HUDEP-2 (cell line): ENCODE data around the gene KCNMB3.
A peak's percentile ranks its signal among the peaks of the same experiment; 100 is the strongest.
"Not testable (repeated sequence)": the region's sequence is repeated elsewhere in the genome, so short reads cannot be mapped to it uniquely, and the experiment has no call there.

Experiments
- DNase-seq, 76 experiments: peaks; one replicate each; lab custom pipeline; 2025; ENCODE audit not compliant: unreplicated experiment in 76 of 76; lab: John Stamatoyannopoulos, UW

Gene KCNMB3

DNA sequence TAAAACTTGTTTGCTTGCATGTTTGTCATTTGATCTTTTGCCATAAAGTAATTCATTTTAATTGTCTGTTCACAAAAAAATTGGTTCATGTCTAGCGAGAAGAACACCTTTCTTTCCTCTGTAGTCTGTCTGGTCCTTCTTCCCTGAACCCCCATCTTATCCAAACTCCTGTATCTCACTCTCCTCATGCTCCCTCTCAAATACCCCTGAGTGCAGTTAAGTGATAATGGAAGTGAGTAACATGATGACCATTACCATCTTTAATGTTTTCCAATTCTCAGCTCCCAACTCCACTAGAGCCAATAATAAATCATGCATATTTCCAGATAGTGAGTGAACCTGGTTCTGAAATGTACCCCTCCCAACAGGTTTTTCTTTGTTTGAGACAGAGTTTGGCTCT lies 14.2 kb upstream of the KCNMB3 start:
- DNase-seq = no peak

DNA sequence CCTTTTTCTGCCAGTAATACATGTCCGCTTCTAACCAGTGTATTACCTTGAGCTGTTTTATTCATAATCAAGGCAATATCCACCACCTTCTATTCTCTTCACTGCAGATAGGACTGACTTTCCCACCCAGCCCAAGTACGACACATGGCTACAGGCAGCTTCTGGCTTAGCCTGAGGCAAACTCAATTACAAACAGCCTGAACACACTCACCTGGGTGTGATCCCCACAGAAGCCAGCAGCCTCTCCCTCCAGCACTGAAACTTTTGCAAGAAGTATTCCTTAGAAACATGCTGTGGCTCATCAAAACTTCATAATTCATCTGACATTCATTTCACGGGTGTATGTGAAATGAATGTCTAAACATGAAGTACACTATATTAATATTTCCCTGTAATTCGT lies 13.5 kb upstream of the KCNMB3 start:
- DNase-seq = peak in 2 of 76 experiments; percentile 16 to 19

DNA sequence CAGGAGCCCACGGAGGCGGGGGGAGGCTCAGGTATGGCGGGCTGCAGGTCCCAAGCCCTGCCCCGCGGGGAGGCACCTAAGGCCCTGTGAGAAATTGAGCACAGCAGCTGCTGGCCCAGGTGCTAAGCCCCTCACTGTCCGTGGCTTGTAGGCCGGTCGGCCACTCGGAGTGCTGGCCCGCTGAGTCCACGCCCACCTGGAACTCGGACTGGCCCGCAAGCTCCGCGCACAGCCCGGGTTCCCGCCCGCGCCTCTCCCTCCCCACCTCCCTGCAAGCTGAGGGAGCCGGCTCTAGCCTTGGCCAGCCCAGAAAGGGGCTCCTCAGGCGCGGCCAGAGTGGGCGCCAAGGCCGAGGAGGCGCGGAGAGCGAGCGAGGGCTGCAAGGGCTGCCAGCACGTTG lies 12.2 kb upstream of the KCNMB3 start:
- DNase-seq = no peak

DNA sequence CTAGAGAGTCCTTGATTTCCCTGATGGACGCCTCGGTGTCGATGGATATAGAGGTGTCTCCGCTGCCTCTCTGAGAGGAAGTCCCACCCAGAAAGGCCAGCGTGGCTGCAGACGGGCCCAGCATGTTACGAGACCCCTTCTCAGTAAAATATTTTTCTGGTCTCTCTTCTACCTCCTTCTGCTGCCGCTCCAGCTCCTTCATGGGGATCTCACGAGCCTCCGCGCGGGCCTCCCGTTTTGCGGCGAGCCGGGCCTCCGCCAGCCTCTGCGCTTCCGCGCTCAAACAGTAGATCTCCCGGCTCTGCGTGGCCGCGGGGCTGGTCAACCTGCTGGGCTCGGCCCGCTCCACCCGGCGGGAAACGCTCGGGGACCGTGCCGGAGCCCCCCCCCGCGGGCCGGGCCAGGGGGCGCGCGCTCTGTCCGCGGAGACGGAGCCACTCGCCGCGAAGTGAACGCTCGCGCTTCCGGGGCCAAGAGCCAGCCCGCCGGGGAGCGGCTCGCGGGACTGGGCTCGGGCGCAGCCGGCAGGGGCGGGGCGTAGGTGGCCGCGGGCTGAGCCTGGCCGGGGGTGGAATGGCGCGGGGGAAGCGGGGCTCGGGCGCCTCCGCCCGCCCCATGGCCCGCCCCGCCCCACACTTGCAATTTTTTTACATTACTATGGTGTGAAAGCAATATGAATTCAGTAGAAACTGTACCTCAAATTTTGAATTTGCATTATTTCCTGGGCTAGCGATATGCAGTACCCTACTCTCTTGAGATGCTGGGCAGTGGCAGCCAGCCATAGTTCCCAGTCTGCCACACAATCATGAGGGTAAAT lies 10.2 kb upstream of the KCNMB3 start:
- DNase-seq = peak in 56 of 76 experiments; percentile 4 to 78 (median 45)

DNA sequence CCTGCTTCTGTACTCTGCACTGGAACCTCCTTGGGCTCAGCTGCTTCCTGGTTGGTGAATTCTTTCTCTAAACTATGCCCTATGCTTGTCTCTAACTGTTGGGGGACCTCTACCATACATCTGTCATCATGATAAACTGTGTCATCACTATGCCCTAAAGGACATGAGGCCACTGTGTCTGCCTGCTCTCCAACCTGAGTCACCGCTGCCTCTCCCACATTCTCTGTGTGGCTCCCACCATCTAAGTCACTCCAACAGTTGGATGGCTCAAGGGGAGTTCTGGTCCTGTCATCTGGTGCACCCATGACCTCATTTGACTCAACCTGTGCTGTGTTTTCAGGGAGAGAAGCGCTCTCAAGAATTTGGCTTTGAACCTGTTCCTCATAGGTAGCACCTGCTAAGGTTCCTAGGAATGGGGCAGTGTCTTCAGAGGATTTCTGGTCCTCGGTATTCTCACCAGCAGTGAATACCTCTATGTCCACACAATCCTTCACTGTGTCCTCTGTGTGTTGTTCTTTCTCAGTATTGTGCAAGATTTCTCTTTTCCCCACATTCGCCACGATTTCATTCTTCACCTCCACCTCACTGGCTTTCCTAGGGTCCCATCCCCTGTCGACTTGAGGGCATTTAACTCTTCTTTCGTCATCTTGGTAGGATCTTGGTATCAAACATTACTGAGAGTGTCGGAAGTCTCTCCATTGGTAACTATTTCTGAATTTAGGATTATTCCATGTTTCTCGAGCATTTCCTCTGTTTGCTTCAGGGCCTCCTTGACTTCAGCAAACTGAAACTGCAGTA lies 9.2 kb upstream of the KCNMB3 start:
- not testable (repeated sequence) for DNase-seq

DNA sequence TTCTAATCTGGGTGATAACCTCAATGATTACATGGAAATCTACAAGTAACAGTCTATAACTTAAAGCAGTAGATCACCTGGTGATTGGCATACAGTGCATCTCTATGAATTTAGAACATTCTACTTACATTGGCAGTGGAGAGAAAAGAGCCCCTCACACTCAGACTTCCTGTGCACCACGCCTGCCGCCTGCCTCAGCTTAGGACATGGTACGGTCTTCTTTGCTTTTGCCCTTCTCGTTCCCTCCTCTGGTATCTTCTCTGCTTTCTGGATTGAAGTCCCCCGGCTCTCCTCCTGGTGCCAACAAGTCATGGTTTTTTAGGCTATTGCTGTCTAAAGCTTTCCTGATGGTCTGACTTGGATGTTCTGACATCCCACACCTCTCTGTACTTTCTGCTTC lies 7.9 kb upstream of the KCNMB3 start:
- no peak for DNase-seq

DNA sequence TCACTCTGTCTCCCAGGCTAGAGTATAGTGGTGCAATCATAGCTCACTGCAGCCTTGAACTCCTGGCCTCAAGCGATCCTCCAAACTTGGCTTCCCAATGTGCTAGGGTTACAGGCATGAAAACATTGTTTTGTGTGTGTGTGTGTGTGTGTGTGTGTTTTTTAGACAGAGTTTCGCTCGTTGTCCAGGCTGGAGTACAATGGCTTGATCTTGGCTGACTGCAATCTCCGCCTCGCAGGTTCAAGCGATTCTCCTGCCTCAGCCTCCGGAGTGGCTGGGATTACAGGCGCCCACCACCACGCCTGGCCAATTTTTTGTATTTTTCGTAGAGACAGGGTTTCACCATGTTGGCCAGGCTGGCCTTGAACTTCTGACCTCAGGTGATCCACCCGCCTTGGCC lies 6.8 kb upstream of the KCNMB3 start:
- not testable (repeated sequence) for DNase-seq

DNA sequence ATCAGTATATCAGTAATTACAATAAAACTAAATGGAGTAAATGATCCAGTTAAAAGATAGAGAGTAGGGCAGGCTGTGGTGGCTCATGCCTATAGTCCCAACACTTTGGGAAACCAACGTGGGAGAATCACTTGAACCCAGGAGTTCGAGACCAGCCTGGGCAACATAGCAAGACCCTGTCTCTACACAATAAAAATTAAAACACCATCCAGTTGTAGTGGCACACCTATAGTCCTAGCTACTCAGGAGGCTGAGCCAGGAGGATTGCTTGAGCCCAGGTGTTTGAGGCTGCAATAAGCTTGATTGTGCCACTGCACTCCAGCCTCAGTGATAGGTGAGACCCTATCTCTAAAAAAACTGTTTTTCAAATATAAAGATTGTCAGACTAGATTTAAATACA lies 5.9 kb upstream of the KCNMB3 start:
- DNase-seq = no peak

DNA sequence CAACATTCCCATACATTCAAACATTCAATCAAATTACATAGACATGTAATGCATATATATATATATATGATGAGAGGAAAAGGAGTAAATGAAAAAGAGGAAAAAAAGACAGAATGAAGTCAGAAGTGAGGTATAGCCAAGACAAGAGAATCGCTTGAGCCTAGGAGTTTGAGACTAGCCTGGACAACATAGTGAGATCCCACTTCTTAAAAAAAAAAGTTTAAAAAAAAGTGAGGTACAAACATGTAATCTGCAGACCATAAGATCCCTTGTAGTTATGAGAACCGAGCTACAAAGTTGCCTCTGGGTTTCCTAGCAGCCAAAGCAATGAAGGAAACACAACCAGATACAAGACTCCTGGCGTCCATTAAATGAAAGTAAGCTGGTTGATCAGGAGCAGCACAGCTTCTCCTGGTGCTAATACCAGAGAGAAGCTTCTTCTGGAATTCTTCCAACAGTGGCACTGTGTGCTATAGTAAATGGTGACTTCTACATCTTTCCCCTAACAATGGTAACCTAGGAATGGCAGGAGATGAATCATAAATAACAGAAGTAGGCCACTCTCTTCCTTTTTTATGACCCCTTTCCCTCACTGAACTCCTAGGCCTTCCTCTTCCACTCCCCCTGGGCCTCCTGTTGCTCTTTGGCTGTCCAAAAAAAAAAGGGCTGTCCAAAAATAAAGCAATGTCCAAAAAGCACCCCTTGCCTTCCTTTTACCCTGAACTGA lies 3.5 kb downstream of the KCNMB3 start:
- no peak for DNase-seq

DNA sequence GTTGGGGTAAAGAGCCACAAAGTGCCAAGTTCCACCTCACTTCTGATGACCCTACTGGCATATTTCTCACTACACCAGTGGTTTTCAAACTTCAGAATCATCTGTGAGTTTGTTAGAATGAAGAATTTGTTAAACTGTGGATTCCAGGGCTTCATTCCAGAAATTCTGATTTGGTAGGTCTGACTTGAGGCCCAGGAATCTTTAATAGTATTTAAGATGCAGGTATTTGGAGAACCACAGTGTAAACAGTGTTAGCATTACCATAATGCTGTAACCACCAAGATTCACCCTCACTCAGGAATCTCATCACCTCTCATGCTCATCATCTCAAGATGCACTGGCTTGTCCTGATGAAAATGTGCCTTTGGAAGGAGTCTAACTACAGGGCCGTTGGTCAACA lies 6.0 kb downstream of the KCNMB3 start:
- DNase-seq = no peak

DNA sequence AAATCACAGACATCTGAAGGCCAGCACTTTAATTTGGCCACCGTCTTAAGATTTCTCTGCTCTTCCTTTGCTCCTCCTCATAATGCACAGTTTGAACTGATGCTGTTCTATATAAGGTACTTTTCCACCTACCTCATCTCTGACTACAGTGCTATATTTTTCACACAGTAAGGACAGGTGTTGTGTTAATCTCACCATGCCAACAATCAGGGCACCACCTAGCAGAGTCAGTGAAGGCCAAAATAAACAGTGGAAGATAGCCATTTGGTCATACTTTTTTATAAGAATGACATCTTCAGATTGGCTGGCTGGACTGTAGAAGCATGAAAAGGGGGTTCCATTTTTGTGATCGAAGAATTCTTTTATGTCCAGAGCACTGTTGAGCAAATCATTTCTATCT lies 8.1 kb downstream of the KCNMB3 start:
- DNase-seq = not testable (repeated sequence)

DNA sequence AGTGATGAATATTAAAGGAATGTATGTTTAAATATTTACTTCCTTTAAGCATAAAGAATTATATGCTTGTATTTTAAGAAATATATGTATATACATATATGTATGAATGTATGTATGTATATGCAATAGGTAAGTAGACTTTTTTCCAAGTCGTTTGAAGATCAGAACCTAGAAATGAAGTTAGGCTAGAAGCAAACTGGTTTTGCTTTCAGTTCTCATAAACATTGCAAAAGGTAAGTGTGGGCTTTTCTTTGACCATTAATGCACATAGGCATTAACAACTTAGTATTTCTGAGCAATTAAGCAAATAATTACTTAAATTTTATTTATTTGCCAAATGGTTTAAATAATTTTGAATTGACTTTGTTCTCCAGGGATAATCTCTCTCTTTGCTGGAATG lies 10.6 kb downstream of the KCNMB3 start:
- not testable (repeated sequence) for DNase-seq

DNA sequence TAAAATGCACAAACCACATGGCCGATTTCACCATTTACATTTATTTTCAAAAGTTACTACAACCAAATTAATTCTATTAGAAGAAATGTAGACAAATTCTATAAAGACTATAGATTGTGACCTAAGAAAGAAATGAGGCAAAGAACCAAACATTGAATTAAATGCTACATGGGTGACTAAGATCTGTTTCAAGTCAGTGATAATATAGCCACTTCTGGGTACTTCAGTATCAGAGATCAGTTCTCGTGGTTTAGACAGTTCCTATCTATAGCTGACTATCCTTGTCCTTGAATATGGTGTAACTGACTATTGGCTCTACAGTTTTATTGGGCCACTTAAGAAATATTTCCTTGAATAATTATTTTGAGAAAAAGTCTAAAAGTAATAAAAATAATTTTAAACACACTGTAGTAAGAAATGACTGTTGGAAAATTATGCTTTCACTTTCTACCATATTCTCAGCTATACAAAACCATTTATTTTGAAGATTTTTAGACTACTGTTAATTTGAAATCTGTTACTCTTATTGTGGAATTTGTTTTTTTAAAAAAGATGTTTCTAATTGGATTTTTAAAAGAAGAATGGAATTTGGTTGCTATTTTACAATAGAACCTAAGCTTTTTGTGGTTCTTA lies 14.1 kb downstream of the KCNMB3 start:
- peak in 33 of 76 experiments; percentile 1 to 77 (median 48) for DNase-seq

DNA sequence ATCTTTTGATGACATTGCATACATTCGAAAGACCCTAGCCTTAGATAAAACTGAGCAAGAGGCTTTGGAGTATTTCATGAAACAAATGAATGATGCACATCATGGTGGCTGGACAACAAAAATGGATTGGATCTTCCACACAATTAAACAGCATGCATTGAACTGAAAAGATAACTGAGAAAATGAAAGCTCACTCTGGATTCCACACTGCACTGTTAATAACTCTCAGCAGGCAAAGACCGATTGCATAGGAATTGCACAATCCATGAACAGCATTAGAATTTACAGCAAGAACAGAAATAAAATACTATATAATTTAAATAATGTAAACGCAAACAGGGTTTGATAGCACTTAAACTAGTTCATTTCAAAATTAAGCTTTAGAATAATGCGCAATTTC lies 16.7 kb downstream of the KCNMB3 start:
- no peak for DNase-seq

DNA sequence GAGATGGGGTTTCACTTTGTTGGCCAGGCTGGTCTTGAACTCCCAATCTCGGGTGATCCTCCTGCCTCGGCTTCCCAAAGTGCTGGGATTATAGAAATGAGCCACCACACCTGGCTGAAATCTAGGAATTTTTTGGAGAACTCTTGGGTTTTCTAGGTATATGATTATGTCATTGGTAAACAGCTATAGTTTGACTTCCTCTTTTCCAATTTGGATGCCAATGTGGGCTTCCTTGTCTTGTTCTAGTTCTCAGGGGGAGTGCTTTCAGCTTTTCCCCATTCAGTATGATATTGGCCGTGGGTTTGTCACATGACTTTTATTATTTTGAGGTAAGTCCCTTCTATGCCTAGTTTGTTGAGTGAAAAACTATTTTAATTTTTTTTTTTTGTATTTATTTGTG lies 17.9 kb downstream of the KCNMB3 start:
- DNase-seq = no peak

DNA sequence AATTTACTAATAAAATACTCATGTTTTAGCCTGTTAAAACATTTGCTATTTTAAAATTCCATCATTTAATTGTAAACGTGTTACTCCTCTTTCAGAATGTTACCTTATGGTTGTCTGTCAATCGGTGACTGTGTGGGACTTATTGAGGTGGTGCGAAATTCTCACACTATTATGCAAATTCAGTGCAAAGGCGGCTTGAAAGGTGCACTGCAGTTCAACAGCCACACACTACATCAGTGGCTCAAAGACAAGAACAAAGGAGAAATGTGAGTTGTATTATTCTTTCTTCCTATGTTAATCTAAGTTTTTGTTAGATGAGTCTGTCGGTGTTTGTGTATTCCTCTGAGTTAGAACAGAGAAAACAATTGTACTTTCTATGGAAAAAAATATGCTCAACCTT lies 21.7 kb downstream of the KCNMB3 start:
- no peak for DNase-seq

DNA sequence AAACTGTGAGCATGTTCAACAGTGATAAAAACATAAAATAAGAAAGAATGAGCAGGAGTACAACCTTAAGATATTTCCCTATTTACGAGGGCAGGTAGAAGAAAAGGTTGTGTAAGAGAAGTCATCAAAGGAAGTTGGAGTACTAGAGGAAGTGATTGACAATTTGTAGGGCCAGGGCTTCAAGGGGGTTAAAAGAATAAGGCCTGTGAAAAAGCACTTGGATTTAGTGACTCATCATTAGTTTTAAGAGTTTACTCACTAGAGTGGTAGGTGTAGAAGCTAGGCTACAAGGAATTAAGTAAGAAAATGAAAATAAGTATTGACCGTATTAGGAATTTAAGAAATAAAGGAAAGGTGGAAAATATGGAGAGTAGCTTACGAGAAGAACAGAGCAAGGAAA lies 23.6 kb downstream of the KCNMB3 start:
- DNase-seq = no peak

DNA sequence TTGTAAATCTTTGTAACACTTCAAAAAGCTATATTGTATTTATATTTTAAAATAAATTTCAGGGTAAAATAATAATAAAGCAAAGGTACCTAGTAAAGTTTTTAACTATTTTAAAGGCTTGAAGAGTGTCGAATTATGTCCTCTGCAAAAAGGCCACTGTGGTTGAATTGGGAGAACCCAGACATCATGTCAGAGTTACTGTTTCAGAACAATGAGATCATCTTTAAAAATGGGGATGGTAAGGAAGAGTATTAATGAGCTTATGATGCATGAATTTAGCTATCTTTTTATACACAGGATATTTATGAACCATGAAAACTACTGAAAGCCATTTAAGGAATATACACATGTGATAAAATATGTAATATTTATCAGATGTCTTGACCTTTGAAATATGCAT lies 26.3 kb downstream of the KCNMB3 start:
- no peak for DNase-seq

DNA sequence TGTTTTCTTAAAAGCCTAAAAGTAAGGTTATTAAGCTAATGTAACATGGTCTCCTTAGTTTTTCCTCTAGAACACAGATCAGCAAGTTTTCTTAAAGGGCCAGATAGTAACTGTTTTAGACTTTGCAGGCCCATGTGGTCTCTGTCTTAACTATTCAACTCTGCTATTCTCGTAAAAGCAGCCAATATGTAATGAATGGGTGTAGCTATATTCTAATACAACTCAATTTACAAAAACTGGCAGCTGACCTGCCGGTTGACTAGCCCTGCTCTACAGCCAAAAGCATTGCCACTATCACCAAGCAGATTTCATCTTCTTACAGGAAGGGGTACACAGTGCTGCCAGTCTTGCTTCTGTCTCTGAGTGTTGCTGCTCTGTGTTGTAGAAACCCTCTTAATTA lies 27.4 kb downstream of the KCNMB3 start:
- no peak for DNase-seq

DNA sequence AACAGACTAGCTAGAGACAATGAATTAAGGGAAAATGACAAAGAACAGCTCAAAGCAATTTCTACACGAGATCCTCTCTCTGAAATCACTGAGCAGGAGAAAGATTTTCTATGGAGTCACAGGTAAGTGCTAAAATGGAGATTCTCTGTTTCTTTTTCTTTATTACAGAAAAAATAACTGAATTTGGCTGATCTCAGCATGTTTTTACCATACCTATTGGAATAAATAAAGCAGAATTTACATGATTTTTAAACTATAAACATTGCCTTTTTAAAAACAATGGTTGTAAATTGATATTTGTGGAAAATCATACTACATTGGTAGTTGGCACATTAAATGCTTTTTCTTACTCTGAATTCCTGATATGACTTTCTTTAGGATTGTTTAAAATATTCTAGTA lies 32.7 kb downstream of the KCNMB3 start:
- DNase-seq = not testable (repeated sequence)

DNA sequence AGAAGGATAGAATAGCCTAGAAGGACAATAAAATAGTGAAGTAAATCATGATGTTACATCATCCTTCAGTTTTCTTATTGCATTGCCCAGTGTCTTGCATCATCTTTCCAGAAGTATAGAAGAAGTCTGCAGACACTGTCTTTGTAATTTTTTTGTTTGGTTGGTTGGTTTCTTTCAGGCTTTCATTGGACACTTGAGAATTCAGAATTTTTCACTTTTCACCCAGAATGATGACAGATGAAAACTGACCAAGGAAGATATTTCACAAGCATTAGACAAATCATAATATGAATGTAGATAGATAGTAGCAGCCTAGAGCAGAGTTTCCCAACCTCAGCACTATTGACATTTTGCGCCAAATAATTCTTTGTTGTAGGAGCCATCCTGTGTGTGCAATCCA lies 35.4 kb downstream of the KCNMB3 start:
- DNase-seq = not testable (repeated sequence)
